Activated CD8-positive, alpha-beta memory T cell treated with anti-CD3 and anti-CD28 coated beads for 1 hour (primary cell): ENCODE results near the gene PAX9.

ENCODE experiments used
- DNase-seq, 2 donors: peaks; one replicate each; pipeline ENCODE4 v3.0.0-alpha.2; 2020; ENCODE audit warnings: low read depth in 1 of 2; ENCODE audit errors: extremely low read depth in 1 of 2

The PAX9 gene

GRCh38 chr14:36661506-36662257 lies at the start of gene PAX9:
PAX9 (plus strand) TSS chr14:36661860; CDS start chr14:36662090, 230 bp downstream.
- no peak for DNase-seq

- no peak for DNase-seq
Observed at GRCh38 chr14:36617824-36618223, 43.8 kb upstream of the PAX9 start.

GRCh38 chr14:36618641-36619040 lies 43.0 kb upstream of the PAX9 start:
- DNase-seq = no peak

GRCh38 chr14:36619131-36619530 lies 42.5 kb upstream of the PAX9 start:
- DNase-seq = no peak

- DNase-seq = no peak
Observed at GRCh38 chr14:36619853-36620252, 41.8 kb upstream of the PAX9 start.

GRCh38 chr14:36625014-36625413 lies 36.6 kb upstream of the PAX9 start:
- no peak for DNase-seq

- no peak for DNase-seq
Observed at GRCh38 chr14:36625436-36625835, 36.2 kb upstream of the PAX9 start.

- no peak for DNase-seq
Observed at GRCh38 chr14:36626151-36626550, 35.5 kb upstream of the PAX9 start.

GRCh38 chr14:36627981-36628380 lies 33.7 kb upstream of the PAX9 start:
- DNase-seq = no peak

GRCh38 chr14:36633580-36633979 lies 28.1 kb upstream of the PAX9 start:
- DNase-seq = no peak

- DNase-seq = no peak
Observed at GRCh38 chr14:36646664-36647416, 14.8 kb upstream of the PAX9 start.

- DNase-seq = no peak
Observed at GRCh38 chr14:36647417-36647823, 14.2 kb upstream of the PAX9 start.

GRCh38 chr14:36647824-36648753 lies 13.6 kb upstream of the PAX9 start:
- DNase-seq = no peak

GRCh38 chr14:36649872-36650650 lies 11.6 kb upstream of the PAX9 start:
- no peak for DNase-seq

GRCh38 chr14:36652542-36653201 lies 9.0 kb upstream of the PAX9 start:
- no peak for DNase-seq

GRCh38 chr14:36653413-36653812 lies 8.2 kb upstream of the PAX9 start:
- no peak for DNase-seq

GRCh38 chr14:36653962-36654793 lies 7.5 kb upstream of the PAX9 start:
- DNase-seq = no peak

- no peak for DNase-seq
Observed at GRCh38 chr14:36654794-36655381, 6.8 kb upstream of the PAX9 start.

GRCh38 chr14:36655571-36655962 lies 6.1 kb upstream of the PAX9 start:
- no peak for DNase-seq
